ENCODE results near the gene SEZ6L.

DNA sequence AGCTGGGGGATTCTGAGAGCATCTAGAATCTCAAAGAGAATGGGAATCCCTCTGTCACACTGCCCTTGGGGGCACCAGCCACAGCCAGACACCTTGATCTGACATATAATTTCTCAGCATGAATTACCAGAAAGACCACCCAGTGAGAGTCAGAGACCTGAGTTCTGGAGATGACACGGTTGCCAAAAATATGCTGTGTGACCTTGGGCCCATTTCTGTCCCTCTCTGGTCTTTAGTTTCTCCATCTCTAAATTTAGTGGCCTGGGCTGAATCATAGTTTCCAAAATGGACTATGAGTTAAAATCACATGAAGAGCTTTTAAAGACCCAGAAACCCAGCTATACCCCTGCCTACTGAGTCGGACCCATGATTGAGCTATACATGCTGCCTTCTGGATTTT is 15.9 kb downstream of the SEZ6L start:
- TF ChIP-seq, protein P1, sequence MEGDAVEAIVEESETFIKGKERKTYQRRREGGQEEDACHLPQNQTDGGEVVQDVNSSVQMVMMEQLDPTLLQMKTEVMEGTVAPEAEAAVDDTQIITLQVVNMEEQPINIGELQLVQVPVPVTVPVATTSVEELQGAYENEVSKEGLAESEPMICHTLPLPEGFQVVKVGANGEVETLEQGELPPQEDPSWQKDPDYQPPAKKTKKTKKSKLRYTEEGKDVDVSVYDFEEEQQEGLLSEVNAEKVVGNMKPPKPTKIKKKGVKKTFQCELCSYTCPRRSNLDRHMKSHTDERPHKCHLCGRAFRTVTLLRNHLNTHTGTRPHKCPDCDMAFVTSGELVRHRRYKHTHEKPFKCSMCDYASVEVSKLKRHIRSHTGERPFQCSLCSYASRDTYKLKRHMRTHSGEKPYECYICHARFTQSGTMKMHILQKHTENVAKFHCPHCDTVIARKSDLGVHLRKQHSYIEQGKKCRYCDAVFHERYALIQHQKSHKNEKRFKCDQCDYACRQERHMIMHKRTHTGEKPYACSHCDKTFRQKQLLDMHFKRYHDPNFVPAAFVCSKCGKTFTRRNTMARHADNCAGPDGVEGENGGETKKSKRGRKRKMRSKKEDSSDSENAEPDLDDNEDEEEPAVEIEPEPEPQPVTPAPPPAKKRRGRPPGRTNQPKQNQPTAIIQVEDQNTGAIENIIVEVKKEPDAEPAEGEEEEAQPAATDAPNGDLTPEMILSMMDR (IDR thresholded peaks at IDR 0.05; ENCODE audit: borderline replicate concordance, extremely low read depth, low read length, poor library complexity, severe bottlenecking): no peak
- no peak for TF ChIP-seq EZH2 (IDR thresholded peaks at IDR 0.05; ENCODE audit: borderline replicate concordance, low read depth, low read length, severe bottlenecking)

Measured in DND-41 (cell line).